ENCODE measurements around the gene SMARCC2.

DNA sequence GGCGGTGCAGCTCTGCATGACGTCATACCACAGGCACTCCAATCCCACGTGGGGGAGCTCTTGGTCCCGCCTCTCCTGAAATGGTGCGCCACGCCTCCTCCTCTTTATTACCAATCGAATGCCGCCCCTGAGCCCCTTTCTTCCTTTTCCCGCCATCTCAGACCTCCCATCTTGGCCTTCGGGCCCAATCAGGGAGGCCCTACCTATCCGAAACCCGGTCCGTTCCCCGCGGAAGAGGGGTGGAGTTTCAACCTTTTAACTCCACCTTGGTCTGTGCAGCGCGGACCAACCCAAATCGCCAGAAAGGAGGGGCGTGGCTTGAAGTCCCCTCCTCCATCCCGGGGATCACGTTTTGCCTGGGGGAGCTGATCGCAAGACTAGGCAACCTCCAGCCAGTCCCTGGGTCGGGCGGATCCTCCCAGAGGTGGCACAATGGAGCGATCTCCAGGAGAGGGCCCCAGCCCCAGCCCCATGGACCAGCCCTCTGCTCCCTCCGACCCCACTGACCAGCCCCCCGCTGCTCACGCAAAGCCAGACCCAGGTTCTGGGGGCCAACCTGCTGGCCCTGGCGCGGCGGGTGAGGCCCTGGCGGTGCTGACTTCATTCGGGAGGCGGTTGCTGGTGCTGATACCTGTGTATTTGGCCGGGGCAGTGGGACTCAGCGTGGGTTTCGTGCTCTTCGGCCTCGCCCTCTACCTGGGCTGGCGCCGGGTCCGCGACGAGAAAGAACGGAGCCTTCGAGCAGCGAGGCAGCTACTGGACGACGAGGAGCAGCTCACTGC, 61.2 kb downstream of the SMARCC2 start, which contains the start of gene ESYT1:
- TF ChIP-seq, protein P1, sequence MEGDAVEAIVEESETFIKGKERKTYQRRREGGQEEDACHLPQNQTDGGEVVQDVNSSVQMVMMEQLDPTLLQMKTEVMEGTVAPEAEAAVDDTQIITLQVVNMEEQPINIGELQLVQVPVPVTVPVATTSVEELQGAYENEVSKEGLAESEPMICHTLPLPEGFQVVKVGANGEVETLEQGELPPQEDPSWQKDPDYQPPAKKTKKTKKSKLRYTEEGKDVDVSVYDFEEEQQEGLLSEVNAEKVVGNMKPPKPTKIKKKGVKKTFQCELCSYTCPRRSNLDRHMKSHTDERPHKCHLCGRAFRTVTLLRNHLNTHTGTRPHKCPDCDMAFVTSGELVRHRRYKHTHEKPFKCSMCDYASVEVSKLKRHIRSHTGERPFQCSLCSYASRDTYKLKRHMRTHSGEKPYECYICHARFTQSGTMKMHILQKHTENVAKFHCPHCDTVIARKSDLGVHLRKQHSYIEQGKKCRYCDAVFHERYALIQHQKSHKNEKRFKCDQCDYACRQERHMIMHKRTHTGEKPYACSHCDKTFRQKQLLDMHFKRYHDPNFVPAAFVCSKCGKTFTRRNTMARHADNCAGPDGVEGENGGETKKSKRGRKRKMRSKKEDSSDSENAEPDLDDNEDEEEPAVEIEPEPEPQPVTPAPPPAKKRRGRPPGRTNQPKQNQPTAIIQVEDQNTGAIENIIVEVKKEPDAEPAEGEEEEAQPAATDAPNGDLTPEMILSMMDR (IDR thresholded peaks at IDR 0.05; ENCODE audit: low read length) = no peak
- TF ChIP-seq EZH2phosphoT487 (IDR thresholded peaks at IDR 0.05; ENCODE audit: low read length) (no peak), EZH2 (optimal IDR thresholded peaks at IDR 0.05; ENCODE audit: low read depth, low read length) (no peak)

All from MM.1S (cell line).